GM12878 (cell line): ENCODE measurements around the gene TSPEAR. TPM values are rescaled to one million over a fixed set of nuclear protein-coding genes. Genes with fewer than 3 reads are reported as not detected.

ENCODE experiments used
- ATAC-seq: fragments of 200-7000 bp; cut with Tn5 transposase; 3 replicates; pipeline ENCODE4 v1.9.1; 2020; ENCODE audit warnings: mild to moderate bottlenecking, moderate library complexity
- BruUV-seq: library from RNA; stranded (reverse); fragments of 400-500 nt; replicated peaks from 2 replicates; lab custom pipeline; 2021; lab: Mats Ljungman, UMichigan
- CTCF ChIA-PET: fragments of 300-600 bp; sonication (Branson Sonifier 250); formaldehyde crosslinking; extraction: SDS; loops from one replicate; lab custom pipeline; 2021; ENCODE audit warnings: inconsistent platforms; lab: Yijun Ruan, JAX
- POLR2A ChIA-PET: fragments of 350-600 bp; formaldehyde crosslinking; extraction: SDS; loops from one replicate; lab custom pipeline; 2021; ENCODE audit warnings: inconsistent platforms; lab: Charles Lee
- RAD21 ChIA-PET: fragments of 300-600 bp; sonication (Branson Sonifier 250); formaldehyde crosslinking; loops from one replicate; lab custom pipeline; 2023; ENCODE audit warnings: antibody characterized with exemption; ENCODE audit not compliant: unreplicated experiment; lab: Charles Lee
- SMC1A ChIA-PET: fragments of 300-600 bp; sonication (Branson Sonifier 250); formaldehyde crosslinking; loops from one replicate; lab custom pipeline; 2023; ENCODE audit not compliant: unreplicated experiment, uncharacterized antibody; lab: Charles Lee
- DNase-seq: peaks from one replicate; pipeline ENCODE4 v3.0.0-alpha.2; 2011; ENCODE audit warnings: low read depth, low spot score
- FAIRE-seq: peaks from 3 replicates; lab custom pipeline; 2011; peaks lifted over from hg19 to GRCh38; lab: Jason Lieb, UNC
- H2AFZ ChIP-seq: 2 replicates; pipeline ENCODE4 v1.6.0; 2011; ENCODE audit warnings: low read depth, low read length, control low read depth; ENCODE audit not compliant: control insufficient read depth
- H3K27ac ChIP-seq: 2 replicates; pipeline ENCODE4 v1.5.1; 2011; ENCODE audit warnings: control low read depth; ENCODE audit not compliant: control insufficient read depth, insufficient read depth
- H3K27me3 ChIP-seq, 2 experiments: replicated peaks in 1 of 2; 2 replicates each; pipeline versions ENCODE4 v1.6.0 to v1.6.1; 2011; ENCODE audit warnings: low read length in 1 of 2; ENCODE audit not compliant: control insufficient read depth in 2 of 2, insufficient read depth in 2 of 2
- H3K36me3 ChIP-seq, 2 experiments: 2 replicates each; pipeline ENCODE4 v1.5.1; 2011; ENCODE audit warnings: low read length in 1 of 2; ENCODE audit not compliant: control insufficient read depth in 2 of 2, insufficient read depth in 2 of 2
- H3K4me1 ChIP-seq: 2 replicates; pipeline ENCODE4 v1.6.1; 2011; ENCODE audit warnings: mild to moderate bottlenecking, low read length, moderate library complexity, mixed read lengths; ENCODE audit not compliant: control insufficient read depth, insufficient read depth
- H3K4me2 ChIP-seq: 2 replicates; pipeline ENCODE4 v1.6.0; 2011; ENCODE audit warnings: control low read depth; ENCODE audit not compliant: control insufficient read depth, insufficient read depth
- H3K4me3 ChIP-seq: fragments of 200-600 bp; sonication (generic); 2 replicates; pipeline ENCODE4 v1.5.1; 2016
- H3K79me2 ChIP-seq: 2 replicates; pipeline ENCODE4 v1.6.0; 2011; ENCODE audit warnings: low read length; ENCODE audit not compliant: control insufficient read depth, insufficient read depth
- H3K9ac ChIP-seq: 2 replicates; pipeline ENCODE4 v1.8.0; 2011; ENCODE audit warnings: low read length, control low read depth, mixed read lengths; ENCODE audit not compliant: control insufficient read depth, insufficient read depth
- H3K9me3 ChIP-seq: replicated peaks from 3 replicates; pipeline ENCODE4 v1.5.1; 2011; ENCODE audit warnings: mild to moderate bottlenecking, low read length; ENCODE audit not compliant: control insufficient read depth, insufficient read depth
- H4K20me1 ChIP-seq: 2 replicates; pipeline ENCODE4 v1.6.0; 2011; ENCODE audit not compliant: control insufficient read depth, insufficient read depth
- ATF7 ChIP-seq: fragments of 450-650 bp; IDR thresholded peaks from 2 replicates; pipeline ENCODE4 v1.6.1; 2016; ENCODE audit warnings: low read depth, mild to moderate bottlenecking
- KLF5 ChIP-seq: fragments of 450-650 bp; IDR thresholded peaks from 2 replicates; pipeline ENCODE4 v1.6.1; 2014; ENCODE audit warnings: mild to moderate bottlenecking; ENCODE audit not compliant: partially characterized antibody
- STAT1 ChIP-seq: fragments of 450-650 bp; conservative IDR thresholded peaks from 2 replicates; pipeline ENCODE4 v1.6.1; 2014; ENCODE audit warnings: antibody characterized with exemption, mild to moderate bottlenecking
- TAF1 ChIP-seq: IDR thresholded peaks from 2 replicates; pipeline ENCODE4 v1.6.1; 2011; ENCODE audit warnings: mild to moderate bottlenecking, low read depth, low read length, borderline replicate concordance
- YY1 ChIP-seq: IDR thresholded peaks from 2 replicates; pipeline ENCODE4 v1.6.1; 2011; ENCODE audit warnings: low read depth, mild to moderate bottlenecking, low read length
- ZBTB40 ChIP-seq: fragments of 450-650 bp; IDR thresholded peaks from 2 replicates; pipeline ENCODE4 v1.6.1; 2016; ENCODE audit warnings: mild to moderate bottlenecking, moderate library complexity, borderline replicate concordance
- WGBS: methylation state at CpG from one replicate; pipeline ENCODE4 v1.1.6; 2016; ENCODE audit warnings: low lambda C conversion rate; ENCODE audit not compliant: insufficient replicate concordance, insufficient coverage; ENCODE audit errors: missing lambda C conversion rate; 5-methylcytosine and 5-hydroxymethylcytosine counted together
- in situ Hi-C: fragments of 300-500 bp; cut with MboI; formaldehyde crosslinking; loops from 9 replicates; pipeline ENCODE4 v1.14.3; 2018; ENCODE audit warnings: mixed read lengths
- intact Hi-C: fragments of 100-400 bp; cut with micrococcal nuclease; formaldehyde crosslinking; loops from one replicate; pipeline ENCODE4 v1.14.2; 2022; ENCODE audit not compliant: unreplicated experiment
- polyA plus RNA-seq, 11 experiments: library from polyadenylated mRNA; depleted of rRNA in 4 of 11; unstranded in 6 of 11; stranded (reverse) in 5 of 11; fragments of >200 nt; fragmentation: Nextera tagmentation in 4 of 11; fragmentation: Illumina TruSeq in 1 of 11; extraction: Ambion mirVana in 4 of 11; extraction: Trizol in 1 of 11; gene quantifications; 1 replicate in 1 of 11; 2 replicates in 10 of 11; pipeline versions ENCODE4 v1.2.1 to v1.2.3, GENCODE V29; 2011 to 2016; ENCODE audit warnings: inconsistent platforms in 2 of 11, missing spikeins in 2 of 11, low read depth in 1 of 11
- total RNA-seq, 4 experiments: library from RNA; depleted of rRNA in 3 of 4; stranded (reverse); fragments of >200 nt in 3 of 4; fragmentation: Illumina TruSeq in 1 of 4; extraction: Trizol in 1 of 4; gene quantifications; 2 replicates each; pipeline versions ENCODE4 v1.2.1 to v1.2.3, GENCODE V29; 2013 to 2021

The TSPEAR gene
- total and polyA plus RNA-seq, 10 of the 15 experiments (the other 5 are each of a cell fraction or from before 2014, with no cell fraction given) = not detected

- no peak for ATAC-seq
- no TSS peak for BruUV-seq
- WGBS = 55% methylated on average over 18 of the region's 18 CpGs
- in situ Hi-C loops = no loop called here
- no peak overlapping the region for H3K4me3 ChIP-seq
- no peaks in the 10 kb centered on the region for H4K20me1 ChIP-seq
- no peaks in the 10 kb centered on the region for H3K79me2 ChIP-seq
- CTCF ChIA-PET = no interaction called here
- H2AFZ ChIP-seq = no peak overlapping the region
- H3K36me3 ChIP-seq = no peaks in the 10 kb centered on the region
- no peak overlapping the region for H3K9ac ChIP-seq
- H3K4me1 ChIP-seq = no peaks in the 10 kb centered on the region
- H3K27me3 ChIP-seq = no peaks in the 10 kb centered on the region; a peak in 1 of 4 replicates
- no peak overlapping the region for H3K27ac ChIP-seq
- no peak for FAIRE-seq
- POLR2A ChIA-PET = no interaction called here
- RAD21 ChIA-PET = no interaction called here
- H3K9me3 ChIP-seq = no peaks in the 10 kb centered on the region; the same call in 2 of the 3 replicates
- SMC1A ChIA-PET = no interaction called here
- DNase-seq = no peak
- intact Hi-C loops = no loop called here
- TF ChIP-seq YY1 (no peak), ZBTB40 (no peak), ATF7 (no peak), KLF5 (no peak), STAT1 (no peak), TAF1 (no peak)
- TF ChIP-seq, all 136 proteins: peak for 0
- no peak overlapping the region for H3K4me2 ChIP-seq
These were observed 212.2 kb downstream of the TSPEAR start for GRCh38 chr21:44499211-44499560.
